Fibroblast of skin of scalp (primary cell): ENCODE data around the gene TBC1D24.

ENCODE experiments used
- DNase-seq: peaks from one replicate; pipeline ENCODE4 v3.0.0-alpha.2; 2013

Gene TBC1D24

GRCh38 chr16:2483939-2484897 is 9.3 kb downstream of the TBC1D24 start:
- no peak for DNase-seq

- DNase-seq = no peak
These were observed 10.1 kb downstream of the TBC1D24 start for GRCh38 chr16:2484898-2485508.

GRCh38 chr16:2485811-2486507 is 11.0 kb downstream of the TBC1D24 start:
- no peak for DNase-seq

- peak; percentile 18 for DNase-seq
These were observed 12.0 kb downstream of the TBC1D24 start for GRCh38 chr16:2486645-2487516.

GRCh38 chr16:2487517-2487842 is 12.6 kb downstream of the TBC1D24 start:
- no peak for DNase-seq

GRCh38 chr16:2487903-2488531 is 13.1 kb downstream of the TBC1D24 start:
- no peak for DNase-seq

GRCh38 chr16:2489581-2489980 is 14.7 kb downstream of the TBC1D24 start:
- DNase-seq = no peak

- no peak for DNase-seq
These were observed 15.5 kb downstream of the TBC1D24 start for GRCh38 chr16:2490190-2491105.

- DNase-seq = no peak
These were observed 17.4 kb downstream of the TBC1D24 start for GRCh38 chr16:2492292-2492691.

- DNase-seq = no peak
These were observed 18.7 kb downstream of the TBC1D24 start for GRCh38 chr16:2493605-2494004.

GRCh38 chr16:2494616-2495015 is 19.7 kb downstream of the TBC1D24 start:
- no peak for DNase-seq

GRCh38 chr16:2495041-2495440 is 20.1 kb downstream of the TBC1D24 start:
- DNase-seq = no peak

- no peak for DNase-seq
These were observed 21.5 kb downstream of the TBC1D24 start for GRCh38 chr16:2496223-2497115.

GRCh38 chr16:2497116-2497630 is 22.2 kb downstream of the TBC1D24 start:
- DNase-seq = peak; percentile 42

GRCh38 chr16:2497695-2498484 is 23.0 kb downstream of the TBC1D24 start:
- no peak for DNase-seq

- DNase-seq = no peak
These were observed 23.8 kb downstream of the TBC1D24 start for GRCh38 chr16:2498531-2499253.

- no peak for DNase-seq
These were observed 24.5 kb downstream of the TBC1D24 start for GRCh38 chr16:2499454-2499853.

- no peak for DNase-seq
These were observed 25.0 kb downstream of the TBC1D24 start for GRCh38 chr16:2499890-2500429.
